T-helper 2 cell treated with Interferon-gamma antibody and Interleukin-4, amounts not matched to agents 5 μg/mL and 100 μg/mL, for 36 hours (primary cell): Measurements from ENCODE around the gene ABL1.
A peak's percentile ranks its signal among the peaks of the same experiment; 100 is the strongest.

Experiments used
- DNase-seq: peaks from one replicate; pipeline ENCODE4 v3.0.0; 2021; ENCODE audit warnings: low spot score
- H3K27ac Mint-ChIP-seq: one replicate; pipeline ENCODE4 v1.8.0; 2021; ENCODE audit warnings: mild to moderate bottlenecking, mixed read lengths
- H3K27me3 Mint-ChIP-seq: one replicate; pipeline ENCODE4 v1.8.0; 2021; ENCODE audit warnings: low read depth, mixed read lengths
- H3K36me3 Mint-ChIP-seq: one replicate; pipeline ENCODE4 v1.8.0; 2021; ENCODE audit warnings: low read depth, mixed read lengths
- H3K4me1 Mint-ChIP-seq: one replicate; pipeline ENCODE4 v1.8.0; 2021; ENCODE audit warnings: low read depth, mixed read lengths
- H3K4me3 Mint-ChIP-seq: one replicate; pipeline ENCODE4 v1.8.0; 2022; ENCODE audit warnings: mild to moderate bottlenecking, moderate library complexity, mixed read lengths
- H3K9me3 Mint-ChIP-seq: one replicate; pipeline ENCODE4 v1.8.0; 2021; ENCODE audit warnings: mixed read lengths

ABL1 gene

DNA sequence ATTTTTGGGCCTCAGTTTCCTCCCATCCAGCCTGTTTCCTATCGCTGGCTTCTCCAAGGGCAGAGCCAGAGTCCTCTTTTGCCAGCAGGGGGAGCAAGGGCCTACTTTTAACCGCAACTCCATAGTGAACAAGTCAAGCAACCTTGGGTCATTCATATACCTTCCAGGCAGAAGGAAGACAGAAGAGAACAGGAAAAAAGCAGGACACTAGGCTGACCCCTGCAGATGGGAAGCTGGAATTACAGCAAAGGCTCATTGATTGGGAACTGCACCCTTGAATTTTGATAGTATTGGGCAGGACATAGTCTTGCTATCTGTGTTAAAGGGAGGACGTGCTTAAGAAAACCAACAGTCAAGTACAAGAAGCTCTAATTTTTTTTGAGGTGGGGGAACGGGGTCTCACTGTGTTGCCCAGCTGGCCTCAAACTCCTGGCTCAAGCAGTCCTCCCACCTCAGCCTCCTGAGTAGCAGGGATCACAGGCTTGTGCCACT, 31.5 kb downstream of the ABL1 start:
- Mint-ChIP-seq H3K4me1 (peaks cover 3% of the 10 kb centered on the region), H3K27me3 (no peaks in the 10 kb centered on the region), H3K4me3 (no peak overlapping the region), H3K36me3 (peaks cover 4% of the 10 kb centered on the region), H3K9me3 (no peaks in the 10 kb centered on the region), H3K27ac (no peak overlapping the region)
- peak; percentile 33 for DNase-seq

DNA sequence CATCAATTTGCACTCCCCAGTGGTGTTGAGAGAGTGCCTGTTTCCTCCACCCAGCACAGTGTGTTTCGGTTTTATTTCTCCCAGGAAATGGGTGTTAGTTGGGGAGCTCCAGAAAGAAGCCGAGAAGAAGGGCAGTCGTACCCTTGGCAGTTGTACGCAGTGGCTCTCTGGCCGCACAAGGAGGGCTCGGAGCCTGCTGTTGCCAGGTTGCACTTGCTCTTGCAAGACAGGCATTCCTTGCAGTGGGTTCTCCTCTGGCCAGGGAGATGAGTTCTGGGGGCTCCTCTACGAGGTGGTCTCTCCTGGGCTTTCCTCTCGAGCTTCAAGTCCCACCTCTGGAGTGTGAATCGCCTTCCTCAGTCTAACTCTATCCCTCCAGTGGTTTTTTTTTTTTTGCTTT, 32.5 kb downstream of the ABL1 start:
- Mint-ChIP-seq H3K36me3 (peaks cover 8% of the 10 kb centered on the region), H3K9me3 (no peaks in the 10 kb centered on the region), H3K4me1 (peaks cover 3% of the 10 kb centered on the region), H3K4me3 (no peak overlapping the region), H3K27me3 (no peaks in the 10 kb centered on the region), H3K27ac (no peak overlapping the region)
- no peak for DNase-seq

- no peak overlapping the region for H3K4me3 Mint-ChIP-seq
- H3K9me3 Mint-ChIP-seq, result no peaks in the 10 kb centered on the region
- no peaks in the 10 kb centered on the region for H3K27me3 Mint-ChIP-seq
- peaks cover 10% of the 10 kb centered on the region for H3K36me3 Mint-ChIP-seq
- no peak overlapping the region for H3K27ac Mint-ChIP-seq
- no peak for DNase-seq
- peaks cover 3% of the 10 kb centered on the region for H3K4me1 Mint-ChIP-seq
Observed at GRCh38 chr9:130868230-130868629, 33.2 kb downstream of the ABL1 start.

GRCh38 chr9:130869250-130869649, 34.2 kb downstream of the ABL1 start:
- H3K4me3 Mint-ChIP-seq, result no peak overlapping the region
- H3K4me1 Mint-ChIP-seq, result peaks cover 3% of the 10 kb centered on the region
- no peak for DNase-seq
- H3K36me3 Mint-ChIP-seq, result peaks cover 12% of the 10 kb centered on the region
- H3K27me3 Mint-ChIP-seq, result no peaks in the 10 kb centered on the region
- H3K27ac Mint-ChIP-seq, result no peak overlapping the region
- H3K9me3 Mint-ChIP-seq, result no peaks in the 10 kb centered on the region

DNA sequence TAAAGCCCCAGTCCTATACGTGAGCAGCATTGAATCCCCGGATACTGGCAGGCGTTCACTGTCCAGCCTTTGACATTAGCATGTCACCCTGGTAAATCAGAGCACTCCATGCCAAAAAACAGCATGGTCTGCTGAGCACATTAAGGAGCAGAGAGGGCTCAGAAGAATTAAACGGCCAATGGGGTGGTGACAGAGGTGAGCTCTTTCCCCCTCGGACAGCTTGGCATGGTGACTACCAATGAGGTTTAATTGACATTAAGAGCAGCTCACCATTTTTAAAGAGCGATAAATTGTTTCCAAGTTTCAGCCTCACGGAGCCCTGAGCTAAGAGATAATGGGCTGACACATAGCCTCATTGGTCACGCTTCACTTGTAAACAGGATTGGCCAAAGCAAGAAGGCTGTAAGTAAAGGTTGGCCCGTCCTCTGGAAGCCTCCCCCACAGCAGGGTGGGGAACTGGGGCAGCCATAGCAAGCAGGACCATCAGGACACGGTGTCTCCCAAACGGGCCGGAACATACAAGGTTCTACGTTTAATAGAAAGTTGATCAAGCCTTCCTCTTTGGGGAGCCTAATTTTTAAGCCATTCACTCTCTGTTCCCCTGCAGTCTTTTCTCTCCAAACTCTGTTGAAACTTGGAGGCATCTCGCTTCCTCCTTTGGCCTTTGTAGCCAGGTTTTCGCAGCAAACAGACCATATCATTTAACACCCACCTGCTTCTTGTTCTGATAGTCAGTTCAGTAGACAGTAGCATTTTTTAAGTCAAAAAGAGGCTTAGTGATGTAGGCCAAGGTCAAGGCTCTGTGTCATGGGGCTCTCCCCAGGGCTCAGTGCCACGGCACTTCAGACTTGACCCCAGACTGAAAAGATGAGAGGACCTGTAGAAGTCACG, 35.7 kb downstream of the ABL1 start:
- Mint-ChIP-seq H3K9me3 (no peaks in the 10 kb centered on the region), H3K4me3 (no peak overlapping the region), H3K4me1 (peaks cover 3% of the 10 kb centered on the region), H3K27me3 (no peaks in the 10 kb centered on the region), H3K36me3 (peaks cover 18% of the 10 kb centered on the region), H3K27ac (no peak overlapping the region)
- DNase-seq, result no peak

- H3K36me3 Mint-ChIP-seq, result peaks cover 17% of the 10 kb centered on the region
- no peaks in the 10 kb centered on the region for H3K9me3 Mint-ChIP-seq
- no peak overlapping the region for H3K27ac Mint-ChIP-seq
- H3K4me3 Mint-ChIP-seq, result no peak overlapping the region
- H3K27me3 Mint-ChIP-seq, result no peaks in the 10 kb centered on the region
- H3K4me1 Mint-ChIP-seq, result peaks cover under 1% of the 10 kb centered on the region
- no peak for DNase-seq
Observed at GRCh38 chr9:130871395-130872062, 36.5 kb downstream of the ABL1 start.

DNA sequence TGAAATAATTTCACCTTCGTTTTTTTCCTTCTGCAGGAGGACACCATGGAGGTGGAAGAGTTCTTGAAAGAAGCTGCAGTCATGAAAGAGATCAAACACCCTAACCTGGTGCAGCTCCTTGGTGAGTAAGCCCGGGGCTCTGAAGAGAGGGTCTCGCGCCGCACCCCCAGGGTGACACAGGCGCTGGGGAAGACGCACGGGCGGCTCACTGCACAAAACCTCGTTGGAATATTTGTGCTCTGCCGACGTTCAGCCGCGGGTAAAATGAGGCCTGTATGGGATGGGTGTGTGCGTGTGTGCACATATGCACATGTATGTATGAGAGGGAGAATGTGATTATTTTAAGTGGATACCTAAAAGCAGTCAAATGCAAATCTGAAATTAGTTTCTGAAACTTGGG, 37.0 kb downstream of the ABL1 start:
- DNase-seq, result no peak
- Mint-ChIP-seq H3K4me3 (no peak overlapping the region), H3K27ac (no peak overlapping the region), H3K36me3 (peaks cover 17% of the 10 kb centered on the region), H3K27me3 (no peaks in the 10 kb centered on the region), H3K9me3 (no peaks in the 10 kb centered on the region), H3K4me1 (no peaks in the 10 kb centered on the region)

DNA sequence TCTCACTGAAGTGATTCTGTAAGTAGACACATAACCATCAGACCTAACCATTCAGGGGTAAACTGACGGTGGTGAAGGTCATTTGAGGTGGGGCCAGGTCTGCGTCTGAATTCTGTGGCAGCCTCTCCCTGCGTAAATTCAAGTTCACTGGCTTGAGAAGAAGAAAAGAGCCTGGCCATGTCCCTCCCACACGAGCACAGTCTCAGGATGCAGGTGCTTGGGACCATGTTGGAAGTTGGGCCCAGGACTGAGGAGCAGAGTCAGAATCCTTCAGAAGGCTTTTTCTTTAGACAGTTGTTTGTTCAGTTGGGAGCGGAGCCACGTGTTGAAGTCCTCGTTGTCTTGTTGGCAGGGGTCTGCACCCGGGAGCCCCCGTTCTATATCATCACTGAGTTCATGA, 37.5 kb downstream of the ABL1 start:
- Mint-ChIP-seq H3K9me3 (no peaks in the 10 kb centered on the region), H3K36me3 (peaks cover 20% of the 10 kb centered on the region), H3K4me3 (no peak overlapping the region)

GRCh38 chr9:130872912-130873503, 38.0 kb downstream of the ABL1 start:
- Mint-ChIP-seq H3K27me3 (no peaks in the 10 kb centered on the region), H3K27ac (no peak overlapping the region), H3K36me3 (peaks cover 20% of the 10 kb centered on the region), H3K4me3 (no peak overlapping the region), H3K9me3 (no peaks in the 10 kb centered on the region), H3K4me1 (no peaks in the 10 kb centered on the region)
- no peak for DNase-seq

More for the DNA sequence above, 37.5 kb downstream of the ABL1 start:
- no peaks in the 10 kb centered on the region for H3K4me1 Mint-ChIP-seq
- no peak overlapping the region for H3K27ac Mint-ChIP-seq
- no peak for DNase-seq
- no peaks in the 10 kb centered on the region for H3K27me3 Mint-ChIP-seq

DNA sequence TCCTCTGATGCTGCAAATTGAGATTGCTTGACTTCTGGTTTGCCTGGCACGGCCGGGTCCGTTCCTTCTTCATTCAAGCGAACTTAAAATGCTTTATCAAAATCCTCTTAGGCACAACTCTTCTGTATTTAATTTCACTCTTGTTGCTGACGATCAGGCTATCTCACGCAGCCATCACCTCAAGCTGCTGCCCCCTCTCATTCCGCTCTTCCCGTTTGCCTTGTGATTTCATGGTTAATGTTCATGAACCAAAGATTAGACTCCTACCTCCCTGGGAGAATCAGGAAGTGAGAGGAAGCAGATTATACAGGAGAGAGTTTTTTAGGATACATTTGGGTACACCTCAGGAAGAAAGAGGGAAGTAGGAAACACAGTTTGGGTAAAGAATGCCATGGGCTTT, 38.9 kb downstream of the ABL1 start:
- Mint-ChIP-seq H3K27me3 (no peaks in the 10 kb centered on the region), H3K4me3 (no peak overlapping the region), H3K9me3 (no peaks in the 10 kb centered on the region), H3K4me1 (no peaks in the 10 kb centered on the region), H3K27ac (no peak overlapping the region), H3K36me3 (peaks cover 22% of the 10 kb centered on the region)
- DNase-seq, result no peak

DNA sequence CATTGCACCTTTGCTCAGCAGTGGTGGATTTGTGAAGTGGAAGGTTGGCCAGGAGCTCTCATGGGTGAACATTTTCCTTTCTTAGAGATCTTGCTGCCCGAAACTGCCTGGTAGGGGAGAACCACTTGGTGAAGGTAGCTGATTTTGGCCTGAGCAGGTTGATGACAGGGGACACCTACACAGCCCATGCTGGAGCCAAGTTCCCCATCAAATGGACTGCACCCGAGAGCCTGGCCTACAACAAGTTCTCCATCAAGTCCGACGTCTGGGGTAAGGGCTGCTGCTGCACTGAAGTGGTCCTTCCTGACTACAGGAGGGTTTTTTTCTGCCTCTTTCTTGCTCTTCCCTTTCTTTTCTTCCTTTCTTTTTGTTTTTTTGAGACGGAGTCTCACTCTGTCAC, 39.7 kb downstream of the ABL1 start:
- Mint-ChIP-seq H3K9me3 (no peaks in the 10 kb centered on the region), H3K27ac (no peak overlapping the region), H3K36me3 (peaks cover 22% of the 10 kb centered on the region), H3K4me1 (no peaks in the 10 kb centered on the region), H3K27me3 (no peaks in the 10 kb centered on the region), H3K4me3 (no peak overlapping the region)
- no peak for DNase-seq

DNA sequence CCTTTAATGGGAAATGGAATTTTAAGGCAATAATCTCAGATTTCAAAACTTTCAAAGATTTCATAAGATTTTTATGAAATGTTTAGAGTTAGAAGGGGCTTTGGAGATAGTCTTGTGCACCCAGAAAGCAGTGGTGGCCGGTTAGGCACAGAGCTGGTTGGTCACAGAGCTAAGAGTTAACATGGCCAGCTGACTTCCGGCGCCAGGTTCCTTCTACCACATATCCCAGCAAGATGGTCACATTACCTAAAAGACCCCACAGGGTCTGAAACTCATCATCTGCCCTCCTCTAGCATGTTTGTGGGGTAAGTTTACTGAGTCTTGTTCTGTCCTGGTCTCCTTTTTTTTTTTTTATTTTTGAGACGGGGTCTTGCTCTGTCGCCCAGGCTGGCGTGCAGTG, 42.2 kb downstream of the ABL1 start:
- DNase-seq, result no peak
- Mint-ChIP-seq H3K36me3 (peaks cover 24% of the 10 kb centered on the region), H3K27ac (no peak overlapping the region), H3K4me1 (no peaks in the 10 kb centered on the region), H3K4me3 (no peak overlapping the region), H3K27me3 (no peaks in the 10 kb centered on the region), H3K9me3 (no peaks in the 10 kb centered on the region)

- no peak for DNase-seq
- no peak overlapping the region for H3K4me3 Mint-ChIP-seq
- no peak overlapping the region for H3K27ac Mint-ChIP-seq
- H3K36me3 Mint-ChIP-seq, result peaks cover 23% of the 10 kb centered on the region
- H3K9me3 Mint-ChIP-seq, result no peaks in the 10 kb centered on the region
- H3K27me3 Mint-ChIP-seq, result no peaks in the 10 kb centered on the region
- no peaks in the 10 kb centered on the region for H3K4me1 Mint-ChIP-seq
Observed at GRCh38 chr9:130878295-130878694, 43.2 kb downstream of the ABL1 start.

DNA sequence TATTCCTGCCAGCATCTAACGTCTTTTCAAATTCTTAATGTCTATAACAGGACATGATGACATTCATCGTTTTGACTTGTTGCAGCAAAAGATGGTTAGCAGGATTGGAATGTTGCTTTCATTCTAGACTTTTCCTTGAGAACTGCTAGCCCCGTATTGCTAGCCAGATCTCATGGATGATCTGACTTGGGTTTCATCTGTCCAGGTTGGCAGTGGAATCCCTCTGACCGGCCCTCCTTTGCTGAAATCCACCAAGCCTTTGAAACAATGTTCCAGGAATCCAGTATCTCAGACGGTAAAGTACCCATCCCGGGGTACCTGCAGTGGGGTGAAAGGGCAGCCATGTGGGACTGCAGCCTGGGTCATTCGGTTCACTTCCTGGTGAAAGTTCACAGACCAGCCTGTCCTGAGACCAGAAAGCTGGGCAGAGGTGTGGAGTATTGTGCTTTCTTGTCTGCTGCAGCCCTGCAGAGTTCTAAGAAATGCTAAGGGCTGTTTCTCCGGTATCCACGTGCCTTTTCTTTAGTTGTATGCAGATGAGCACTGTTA, 44.9 kb downstream of the ABL1 start:
- Mint-ChIP-seq H3K27me3 (no peaks in the 10 kb centered on the region), H3K27ac (no peak overlapping the region), H3K9me3 (no peaks in the 10 kb centered on the region)

More for the DNA sequence above, 44.9 kb downstream of the ABL1 start:
- Mint-ChIP-seq H3K36me3 (peaks cover 21% of the 10 kb centered on the region), H3K4me1 (no peaks in the 10 kb centered on the region), H3K4me3 (no peak overlapping the region)
- DNase-seq, result no peak
